IPS-18a (cell line): ENCODE measurements around the gene NUDT1.

Source experiments
- H3K27ac ChIP-seq: one replicate; pipeline ENCODE4 v1.5.1; 2013; ENCODE audit warnings: low read length
- H3K27me3 ChIP-seq: one replicate; pipeline ENCODE4 v1.6.1; 2013; ENCODE audit warnings: mild to moderate bottlenecking, low read length; ENCODE audit not compliant: control insufficient read depth, insufficient read depth
- H3K36me3 ChIP-seq: one replicate; pipeline ENCODE4 v1.6.1; 2013; ENCODE audit warnings: low read depth, low read length; ENCODE audit not compliant: control insufficient read depth
- H3K4me1 ChIP-seq: one replicate; pipeline ENCODE4 v1.6.1; 2013; ENCODE audit warnings: low read depth, low read length; ENCODE audit not compliant: control insufficient read depth
- H3K4me3 ChIP-seq: one replicate; pipeline ENCODE4 v1.5.1; 2013; ENCODE audit warnings: low read length
- H3K9ac ChIP-seq: one replicate; pipeline ENCODE4 v1.6.1; 2013; ENCODE audit warnings: mild to moderate bottlenecking, low read length, moderate library complexity
- H3K9me3 ChIP-seq: one replicate; pipeline ENCODE4 v1.6.1; 2013; ENCODE audit warnings: low read depth, low read length; ENCODE audit not compliant: control insufficient read depth

Gene NUDT1

GRCh38 chr7:2279896-2280295 lies 37.9 kb downstream of the NUDT1 start:
- no peak overlapping the region for H3K27ac ChIP-seq
- H3K36me3 ChIP-seq = no peaks in the 10 kb centered on the region
- H3K27me3 ChIP-seq = no peaks in the 10 kb centered on the region
- no peaks in the 10 kb centered on the region for H3K4me1 ChIP-seq
- no peaks in the 10 kb centered on the region for H3K9me3 ChIP-seq
- H3K4me3 ChIP-seq = no peak overlapping the region
- no peak overlapping the region for H3K9ac ChIP-seq

- H3K36me3 ChIP-seq = no peaks in the 10 kb centered on the region
- H3K27me3 ChIP-seq = no peaks in the 10 kb centered on the region
- H3K9me3 ChIP-seq = no peaks in the 10 kb centered on the region
- no peak overlapping the region for H3K4me3 ChIP-seq
- no peaks in the 10 kb centered on the region for H3K4me1 ChIP-seq
- no peak overlapping the region for H3K9ac ChIP-seq
- H3K27ac ChIP-seq = no peak overlapping the region
Observed at GRCh38 chr7:2280424-2280823, 38.4 kb downstream of the NUDT1 start.

GRCh38 chr7:2281541-2281940 lies 39.5 kb downstream of the NUDT1 start:
- H3K9me3 ChIP-seq = no peaks in the 10 kb centered on the region
- no peaks in the 10 kb centered on the region for H3K27me3 ChIP-seq
- H3K9ac ChIP-seq = no peak overlapping the region
- no peaks in the 10 kb centered on the region for H3K36me3 ChIP-seq
- no peak overlapping the region for H3K4me3 ChIP-seq
- H3K27ac ChIP-seq = no peak overlapping the region
- H3K4me1 ChIP-seq = no peaks in the 10 kb centered on the region

- Histone ChIP-seq H3K36me3 (no peaks in the 10 kb centered on the region), H3K9ac (no peak overlapping the region), H3K27ac (no peak overlapping the region)
Observed at GRCh38 chr7:2282185-2282751, 40.2 kb downstream of the NUDT1 start.

GRCh38 chr7:2283074-2283473 lies 41.0 kb downstream of the NUDT1 start:
- H3K36me3 ChIP-seq = no peaks in the 10 kb centered on the region
- H3K9me3 ChIP-seq = no peaks in the 10 kb centered on the region
- no peak overlapping the region for H3K4me3 ChIP-seq
- H3K27ac ChIP-seq = no peak overlapping the region
- no peaks in the 10 kb centered on the region for H3K27me3 ChIP-seq
- H3K9ac ChIP-seq = no peak overlapping the region
- no peaks in the 10 kb centered on the region for H3K4me1 ChIP-seq

More at GRCh38 chr7:2282185-2282751, 40.2 kb downstream of the NUDT1 start:
- H3K9me3 ChIP-seq = no peaks in the 10 kb centered on the region
- no peaks in the 10 kb centered on the region for H3K4me1 ChIP-seq
- no peaks in the 10 kb centered on the region for H3K27me3 ChIP-seq
- no peak overlapping the region for H3K4me3 ChIP-seq

- Histone ChIP-seq H3K27ac (no peak overlapping the region), H3K9me3 (no peaks in the 10 kb centered on the region), H3K4me1 (no peaks in the 10 kb centered on the region), H3K27me3 (no peaks in the 10 kb centered on the region), H3K4me3 (no peak overlapping the region), H3K9ac (no peak overlapping the region), H3K36me3 (no peaks in the 10 kb centered on the region)
Observed at GRCh38 chr7:2287745-2288144, 45.7 kb downstream of the NUDT1 start.

GRCh38 chr7:2288503-2288902 lies 46.5 kb downstream of the NUDT1 start:
- Histone ChIP-seq H3K27me3 (no peaks in the 10 kb centered on the region), H3K4me1 (no peaks in the 10 kb centered on the region), H3K36me3 (no peaks in the 10 kb centered on the region), H3K9ac (no peak overlapping the region), H3K9me3 (no peaks in the 10 kb centered on the region), H3K4me3 (no peak overlapping the region), H3K27ac (no peak overlapping the region)

GRCh38 chr7:2289111-2289586 lies 47.1 kb downstream of the NUDT1 start:
- Histone ChIP-seq H3K36me3 (no peaks in the 10 kb centered on the region), H3K9me3 (no peaks in the 10 kb centered on the region), H3K4me1 (no peaks in the 10 kb centered on the region), H3K27me3 (no peaks in the 10 kb centered on the region), H3K4me3 (no peak overlapping the region), H3K27ac (no peak overlapping the region), H3K9ac (no peak overlapping the region)

- Histone ChIP-seq H3K4me3 (no peak overlapping the region), H3K36me3 (no peaks in the 10 kb centered on the region), H3K27me3 (no peaks in the 10 kb centered on the region), H3K4me1 (no peaks in the 10 kb centered on the region), H3K27ac (no peak overlapping the region), H3K9me3 (no peaks in the 10 kb centered on the region), H3K9ac (no peak overlapping the region)
Observed at GRCh38 chr7:2289621-2290020, 47.6 kb downstream of the NUDT1 start.

- H3K36me3 ChIP-seq = no peaks in the 10 kb centered on the region
- no peak overlapping the region for H3K4me3 ChIP-seq
- no peak overlapping the region for H3K27ac ChIP-seq
- H3K9ac ChIP-seq = no peak overlapping the region
- no peaks in the 10 kb centered on the region for H3K27me3 ChIP-seq
- H3K9me3 ChIP-seq = no peaks in the 10 kb centered on the region
- no peaks in the 10 kb centered on the region for H3K4me1 ChIP-seq
Observed at GRCh38 chr7:2290877-2291276, 48.9 kb downstream of the NUDT1 start.

- no peak overlapping the region for H3K4me3 ChIP-seq
Observed at GRCh38 chr7:2295936-2296620, 54.1 kb downstream of the NUDT1 start.

GRCh38 chr7:2296832-2297231 lies 54.8 kb downstream of the NUDT1 start:
- no peak overlapping the region for H3K4me3 ChIP-seq
- no peaks in the 10 kb centered on the region for H3K36me3 ChIP-seq
- H3K27ac ChIP-seq = no peak overlapping the region
- no peaks in the 10 kb centered on the region for H3K9me3 ChIP-seq
- no peak overlapping the region for H3K9ac ChIP-seq
- H3K27me3 ChIP-seq = no peaks in the 10 kb centered on the region
- peaks cover 13% of the 10 kb centered on the region for H3K4me1 ChIP-seq

More at GRCh38 chr7:2295936-2296620, 54.1 kb downstream of the NUDT1 start:
- H3K9ac ChIP-seq = no peak overlapping the region
- peaks cover 5% of the 10 kb centered on the region for H3K4me1 ChIP-seq
- no peaks in the 10 kb centered on the region for H3K27me3 ChIP-seq
- no peak overlapping the region for H3K27ac ChIP-seq
- H3K9me3 ChIP-seq = no peaks in the 10 kb centered on the region
- no peaks in the 10 kb centered on the region for H3K36me3 ChIP-seq
